Kidney tubule cell (primary cell): Measurements from ENCODE around the gene CACNA2D2.

ENCODE experiments used
- DNase-seq: peaks from one replicate; pipeline ENCODE4 v3.0.0-alpha.2; 2018; ENCODE audit warnings: low spot score

CACNA2D2 gene

GRCh38 chr3:50464569-50464968 lies 38.9 kb downstream of the CACNA2D2 start:
- no peak for DNase-seq

GRCh38 chr3:50459785-50460184 lies 43.6 kb downstream of the CACNA2D2 start:
- DNase-seq, result no peak

- no peak for DNase-seq
Measured at GRCh38 chr3:50457988-50458387, 45.4 kb downstream of the CACNA2D2 start.

- no peak for DNase-seq
Measured at GRCh38 chr3:50455161-50456018, 48.0 kb downstream of the CACNA2D2 start.

- no peak for DNase-seq
Measured at GRCh38 chr3:50454481-50455070, 48.9 kb downstream of the CACNA2D2 start.

GRCh38 chr3:50453907-50454306 lies 49.5 kb downstream of the CACNA2D2 start:
- no peak for DNase-seq

GRCh38 chr3:50450209-50450921 lies 53.1 kb downstream of the CACNA2D2 start:
- DNase-seq, result peak; percentile 53

- no peak for DNase-seq
Measured at GRCh38 chr3:50448752-50449539, 54.5 kb downstream of the CACNA2D2 start.

- no peak for DNase-seq
Measured at GRCh38 chr3:50447290-50447840, 56.1 kb downstream of the CACNA2D2 start.

- DNase-seq, result no peak
Measured at GRCh38 chr3:50445919-50446318, 57.5 kb downstream of the CACNA2D2 start.

GRCh38 chr3:50444782-50445181 lies 58.7 kb downstream of the CACNA2D2 start:
- DNase-seq, result no peak

- DNase-seq, result no peak
Measured at GRCh38 chr3:50444213-50444612, 59.2 kb downstream of the CACNA2D2 start.

- no peak for DNase-seq
Measured at GRCh38 chr3:50442945-50443579, 60.4 kb downstream of the CACNA2D2 start.

GRCh38 chr3:50441424-50442217 lies 61.8 kb downstream of the CACNA2D2 start:
- DNase-seq, result no peak

- peak; percentile 55 for DNase-seq
Measured at GRCh38 chr3:50436114-50436674, 67.2 kb downstream of the CACNA2D2 start.

- no peak for DNase-seq
Measured at GRCh38 chr3:50435371-50436113, 67.9 kb downstream of the CACNA2D2 start.

- no peak for DNase-seq
Measured at GRCh38 chr3:50433954-50434353, 69.5 kb downstream of the CACNA2D2 start.

- DNase-seq, result no peak
Measured at GRCh38 chr3:50430950-50431435, 72.4 kb downstream of the CACNA2D2 start.

- DNase-seq, result no peak
Measured at GRCh38 chr3:50430191-50430590, 73.2 kb downstream of the CACNA2D2 start.
